GM12878 (cell line): ENCODE results near the gene STK38.

ENCODE experiments used
- CTCF ChIP-seq, 3 experiments: IDR thresholded peaks in 2 of 3; conservative IDR thresholded peaks in 1 of 3; 2 replicates each; pipeline ENCODE4 v1.5.1; 2011; ENCODE audit warnings: low read depth in 3 of 3, low read length in 3 of 3, mild to moderate bottlenecking in 3 of 3, control low read depth in 2 of 3, moderate library complexity in 2 of 3, inconsistent platforms in 1 of 3, mixed read lengths in 1 of 3; ENCODE audit not compliant: control insufficient read depth in 2 of 3, insufficient read depth in 1 of 3; ENCODE audit errors: extremely low read depth in 1 of 3
- EP300 ChIP-seq, 2 experiments: fragments of 150-350 bp in 1 of 2; IDR thresholded peaks; 2 replicates each; pipeline ENCODE4 v1.6.1; 2011 to 2012; ENCODE audit warnings: low read depth in 2 of 2, low read length in 2 of 2, borderline replicate concordance in 1 of 2, improper control_type of control experiment in 1 of 2, inconsistent platforms in 1 of 2; ENCODE audit not compliant: control insufficient read depth in 1 of 2

DNA sequence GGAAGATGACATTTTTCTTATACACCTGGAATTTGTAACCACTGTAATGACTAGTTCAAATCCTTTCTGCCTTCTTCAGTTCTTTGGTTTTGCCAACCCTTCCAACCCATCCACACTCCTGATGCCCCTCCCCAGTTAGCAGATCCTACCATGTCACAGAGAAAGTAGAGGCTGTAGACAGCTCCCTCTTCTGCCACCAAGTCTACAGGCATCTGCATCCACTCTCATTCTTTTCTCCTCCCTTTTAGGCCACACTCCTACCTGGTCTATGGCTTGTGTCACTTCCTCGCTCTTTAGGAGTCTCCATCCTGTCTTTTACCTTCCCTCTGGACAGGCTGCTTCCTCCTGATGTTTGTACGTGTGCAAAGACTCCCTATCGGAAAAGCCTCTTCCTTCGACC, 13.5 kb upstream of the STK38 start:
- TF ChIP-seq CTCF (IDR thresholded peaks at IDR 0.05 in 2 of 3, conservative IDR thresholded peaks at IDR 0.05 in 1 of 3; ENCODE audit: control insufficient read depth in 2 of 3, extremely low read depth in 1 of 3, insufficient read depth in 1 of 3, low read depth in 3 of 3, low read length in 3 of 3), result no peak
- no peak for TF ChIP-seq EP300 (IDR thresholded peaks at IDR 0.05; ENCODE audit: borderline replicate concordance in 1 of 2, control insufficient read depth in 1 of 2, low read depth in 2 of 2, low read length in 2 of 2)
